KMS-11 (cell line): ENCODE results near the gene RUNX1.

Experiments used
- H2AFZ ChIP-seq: fragments of 200-600 bp; sonication (generic); 2 replicates; pipeline ENCODE4 v1.6.1; 2016; ENCODE audit warnings: antibody characterized with exemption, mixed run types, low read depth
- H3K27ac ChIP-seq: fragments of 200-600 bp; sonication (generic); 2 replicates; pipeline ENCODE4 v1.6.1; 2016; ENCODE audit warnings: mild to moderate bottlenecking, mixed run types
- H3K27me3 ChIP-seq: fragments of 200-600 bp; sonication (generic); 2 replicates; pipeline ENCODE4 v1.6.1; 2017; ENCODE audit warnings: mild to moderate bottlenecking, low read depth, mixed run types, moderate library complexity; ENCODE audit not compliant: insufficient read depth
- H3K36me3 ChIP-seq: fragments of 200-600 bp; sonication (generic); 2 replicates; pipeline ENCODE4 v1.6.1; 2017; ENCODE audit warnings: mild to moderate bottlenecking, mixed run types; ENCODE audit not compliant: insufficient read depth
- H3K4me1 ChIP-seq: fragments of 200-600 bp; sonication (generic); 2 replicates; pipeline ENCODE4 v1.6.1; 2016; ENCODE audit warnings: mild to moderate bottlenecking, low read depth, mixed run types; ENCODE audit not compliant: poor library complexity, severe bottlenecking
- H3K4me2 ChIP-seq: fragments of 200-600 bp; sonication (generic); 2 replicates; pipeline ENCODE4 v1.7.0; 2016; ENCODE audit warnings: mild to moderate bottlenecking, mixed run types
- H3K4me3 ChIP-seq: fragments of 200-600 bp; sonication (generic); IDR thresholded peaks from 2 replicates; pipeline ENCODE4 v1.6.1; 2017; ENCODE audit warnings: low read depth, low read length, mixed read lengths; ENCODE audit not compliant: insufficient read depth
- H3K79me2 ChIP-seq: fragments of 200-600 bp; sonication (generic); 2 replicates; pipeline ENCODE4 v1.6.1; 2016; ENCODE audit warnings: low read depth, mixed run types; ENCODE audit not compliant: insufficient read depth
- H3K9ac ChIP-seq: fragments of 200-600 bp; sonication (generic); 2 replicates; pipeline ENCODE4 v1.6.1; 2016; ENCODE audit warnings: mild to moderate bottlenecking, mixed run types
- H4K20me1 ChIP-seq: fragments of 200-600 bp; sonication (generic); 2 replicates; pipeline ENCODE4 v1.6.1; 2016; ENCODE audit warnings: mild to moderate bottlenecking, mixed run types; ENCODE audit not compliant: insufficient read depth
- TF ChIP-seq, protein P1 (sequence below): fragments of 200-600 bp; sonication (generic); conservative IDR thresholded peaks from 2 replicates; pipeline ENCODE4 v1.6.1; 2017; ENCODE audit warnings: low read depth, mild to moderate bottlenecking, antibody characterized with exemption, low read length, moderate library complexity, mixed read lengths

RUNX1 gene

DNA sequence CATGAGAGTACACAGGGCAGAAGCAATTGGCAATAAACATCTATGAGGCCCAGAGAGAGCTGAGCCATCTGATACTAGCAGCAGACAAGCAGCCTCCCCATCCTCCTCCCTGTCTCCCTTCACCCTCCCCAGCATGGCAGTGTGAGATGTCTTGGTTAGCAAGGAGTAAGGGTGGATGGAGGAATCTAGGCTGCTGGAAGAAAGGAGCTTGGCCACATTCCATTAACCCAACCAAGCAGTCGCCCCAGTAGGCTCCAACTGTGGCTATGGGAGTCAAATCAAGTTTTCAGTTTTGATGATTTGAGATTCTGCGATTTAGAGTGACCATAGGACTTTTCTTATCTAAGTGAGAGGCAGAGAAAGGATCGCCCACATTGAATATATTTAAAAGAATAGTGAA lies 12.9 kb upstream of the RUNX1 start:
- Histone ChIP-seq H3K79me2 (no peaks in the 10 kb centered on the region), H3K9ac (no peak overlapping the region), H3K4me3 (no peak overlapping the region), H4K20me1 (no peaks in the 10 kb centered on the region), H2AFZ (no peak overlapping the region), H3K4me1 (peaks cover 34% of the 10 kb centered on the region), H3K27ac (no peak overlapping the region), H3K4me2 (no peak overlapping the region), H3K27me3 (no peaks in the 10 kb centered on the region), H3K36me3 (no peaks in the 10 kb centered on the region)
- TF ChIP-seq, protein P1, sequence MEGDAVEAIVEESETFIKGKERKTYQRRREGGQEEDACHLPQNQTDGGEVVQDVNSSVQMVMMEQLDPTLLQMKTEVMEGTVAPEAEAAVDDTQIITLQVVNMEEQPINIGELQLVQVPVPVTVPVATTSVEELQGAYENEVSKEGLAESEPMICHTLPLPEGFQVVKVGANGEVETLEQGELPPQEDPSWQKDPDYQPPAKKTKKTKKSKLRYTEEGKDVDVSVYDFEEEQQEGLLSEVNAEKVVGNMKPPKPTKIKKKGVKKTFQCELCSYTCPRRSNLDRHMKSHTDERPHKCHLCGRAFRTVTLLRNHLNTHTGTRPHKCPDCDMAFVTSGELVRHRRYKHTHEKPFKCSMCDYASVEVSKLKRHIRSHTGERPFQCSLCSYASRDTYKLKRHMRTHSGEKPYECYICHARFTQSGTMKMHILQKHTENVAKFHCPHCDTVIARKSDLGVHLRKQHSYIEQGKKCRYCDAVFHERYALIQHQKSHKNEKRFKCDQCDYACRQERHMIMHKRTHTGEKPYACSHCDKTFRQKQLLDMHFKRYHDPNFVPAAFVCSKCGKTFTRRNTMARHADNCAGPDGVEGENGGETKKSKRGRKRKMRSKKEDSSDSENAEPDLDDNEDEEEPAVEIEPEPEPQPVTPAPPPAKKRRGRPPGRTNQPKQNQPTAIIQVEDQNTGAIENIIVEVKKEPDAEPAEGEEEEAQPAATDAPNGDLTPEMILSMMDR = no peak

DNA sequence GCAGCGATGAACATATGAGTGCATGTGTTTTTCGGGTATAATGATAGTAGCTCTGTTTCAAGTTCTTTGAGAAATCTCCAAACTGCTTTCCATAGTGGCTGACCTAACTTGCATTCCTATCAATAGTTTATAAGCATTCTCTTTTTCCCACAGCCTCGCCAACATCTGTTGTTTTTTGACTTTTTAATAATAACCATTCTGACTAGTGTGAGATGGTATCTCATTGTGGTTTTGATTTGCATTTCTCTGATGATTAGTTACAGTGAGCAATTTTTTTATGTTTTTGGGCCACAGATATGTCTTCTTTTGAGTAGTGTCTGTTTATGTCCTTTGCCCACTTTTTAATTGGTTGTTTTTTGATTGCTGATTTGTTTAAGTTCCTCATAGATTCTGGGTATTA lies 10.6 kb upstream of the RUNX1 start:
- TF ChIP-seq, protein P1 = no peak
- Histone ChIP-seq H3K36me3 (no peaks in the 10 kb centered on the region), H3K27me3 (no peaks in the 10 kb centered on the region), H3K79me2 (no peaks in the 10 kb centered on the region), H4K20me1 (no peaks in the 10 kb centered on the region), H3K4me2 (peak overlapping the region; percentile 9; the same call in 1 of the 2 replicates), H3K9ac (no peak overlapping the region), H3K4me3 (no peak overlapping the region), H3K27ac (no peak overlapping the region), H3K4me1 (peaks cover 42% of the 10 kb centered on the region), H2AFZ (no peak overlapping the region)

DNA sequence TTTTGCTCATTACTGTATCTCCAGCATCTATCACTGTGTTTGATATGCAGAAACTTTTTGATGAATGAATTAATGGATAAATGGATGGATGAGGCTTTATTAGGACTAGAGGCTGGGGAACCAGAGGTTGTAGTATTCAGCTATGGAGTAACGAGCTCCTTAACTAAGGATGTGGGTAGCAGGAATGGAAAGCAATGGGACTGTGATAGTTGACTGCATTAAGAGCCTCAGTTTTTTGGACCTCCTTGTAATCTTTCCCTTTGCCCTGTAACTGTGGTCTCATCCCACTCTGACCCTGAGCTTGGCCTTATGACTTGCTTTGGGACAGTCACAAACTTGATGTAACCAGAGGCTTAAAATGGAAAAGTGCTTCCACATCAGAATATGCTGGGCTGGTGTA lies 9.0 kb upstream of the RUNX1 start:
- H3K79me2 ChIP-seq = no peaks in the 10 kb centered on the region
- H3K27me3 ChIP-seq = no peaks in the 10 kb centered on the region
- peak overlapping the region; percentile 41 for H3K4me2 ChIP-seq
- TF ChIP-seq, protein P1 = no peak
- no peak overlapping the region for H3K9ac ChIP-seq
- H3K4me3 ChIP-seq = no peak overlapping the region
- H3K4me1 ChIP-seq = peaks cover 42% of the 10 kb centered on the region
- H2AFZ ChIP-seq = no peak overlapping the region
- H3K36me3 ChIP-seq = no peaks in the 10 kb centered on the region
- no peak overlapping the region for H3K27ac ChIP-seq
- no peaks in the 10 kb centered on the region for H4K20me1 ChIP-seq

DNA sequence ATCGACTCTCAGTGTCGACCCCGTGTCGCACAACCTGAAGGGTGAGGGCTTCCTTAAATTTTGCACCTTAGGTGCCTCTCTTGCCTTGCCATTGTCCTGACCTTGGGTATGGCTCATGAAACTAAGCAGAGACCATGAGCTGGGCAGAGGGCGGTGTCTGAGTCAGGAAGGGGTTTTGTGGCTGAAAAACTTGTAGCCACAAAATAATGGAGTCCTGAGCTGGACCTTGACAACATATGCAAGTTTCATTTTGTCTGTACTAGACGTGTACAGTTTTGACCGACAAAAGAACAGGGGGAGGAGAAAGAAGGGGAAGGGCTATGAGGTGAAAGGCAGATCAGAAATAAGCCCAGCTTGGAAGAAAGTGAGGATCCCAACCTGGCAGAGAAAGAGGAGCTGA lies 8.3 kb upstream of the RUNX1 start:
- Histone ChIP-seq H3K36me3 (no peaks in the 10 kb centered on the region), H3K4me2 (peak overlapping the region; percentile 41), H4K20me1 (no peaks in the 10 kb centered on the region), H3K4me3 (no peak overlapping the region), H3K79me2 (no peaks in the 10 kb centered on the region), H2AFZ (no peak overlapping the region), H3K9ac (no peak overlapping the region), H3K27ac (no peak overlapping the region), H3K4me1 (peaks cover 42% of the 10 kb centered on the region), H3K27me3 (no peaks in the 10 kb centered on the region)
- TF ChIP-seq, protein P1 = no peak
